Umbilical cord (tissue), 2 donors: ENCODE data around the gene AFP. TPM values are rescaled to one million over a fixed set of nuclear protein-coding genes. Genes with fewer than 3 reads are reported as not detected.
A peak's percentile ranks its signal among the peaks of the same experiment; 100 is the strongest.

ENCODE experiments used
- DNase-seq: peaks from one replicate; pipeline ENCODE4 v3.0.0-alpha.2; 2015; ENCODE audit warnings: low spot score
- total RNA-seq: library from RNA; depleted of rRNA; stranded (reverse); fragments of >200 nt; gene quantifications from one replicate; pipeline ENCODE4 v1.2.3, GENCODE V29; 2014; ENCODE audit warnings: low replicate concordance; ENCODE audit not compliant: insufficient read depth

Gene AFP
- total RNA-seq, 1 donor from 2014 or later: 0.72 TPM

- no peak for DNase-seq
Observed at GRCh38 chr4:73414936-73415271, 21.1 kb upstream of the AFP start.

GRCh38 chr4:73415807-73416238 lies 20.2 kb upstream of the AFP start:
- no peak for DNase-seq

DNA sequence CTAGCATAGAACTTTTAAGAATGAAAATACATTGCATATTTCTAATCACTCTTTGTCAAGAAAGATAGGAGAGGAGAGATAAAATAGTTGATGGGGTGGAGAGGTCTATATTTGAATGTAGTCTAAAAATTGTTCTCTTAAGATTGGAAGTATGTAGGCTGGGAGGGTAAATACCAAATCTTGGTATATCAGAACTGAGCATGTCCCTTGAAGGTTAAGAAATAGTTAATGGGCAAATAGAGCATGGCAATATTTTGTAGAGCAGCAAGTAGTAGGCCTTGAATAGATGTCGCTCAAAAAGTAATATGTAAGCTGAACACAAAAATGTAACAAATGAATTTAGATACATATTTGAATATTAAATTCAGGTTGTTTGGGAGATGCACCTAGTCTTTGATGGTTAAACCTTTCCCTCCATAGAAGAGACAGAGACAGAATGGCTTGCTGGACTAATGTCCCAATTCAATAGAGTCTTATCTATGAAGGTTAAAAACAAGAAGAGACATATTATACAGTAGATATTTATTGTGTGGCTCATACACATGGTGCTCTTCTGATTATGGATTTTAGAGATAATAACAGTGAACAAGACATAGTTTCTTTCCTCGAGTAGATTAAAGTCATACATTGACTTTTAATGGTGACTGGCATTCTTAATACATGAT lies 19.5 kb upstream of the AFP start:
- DNase-seq: no peak

GRCh38 chr4:73417342-73417741 lies 18.7 kb upstream of the AFP start:
- no peak for DNase-seq

GRCh38 chr4:73417973-73418372 lies 18.0 kb upstream of the AFP start:
- DNase-seq: no peak

DNA sequence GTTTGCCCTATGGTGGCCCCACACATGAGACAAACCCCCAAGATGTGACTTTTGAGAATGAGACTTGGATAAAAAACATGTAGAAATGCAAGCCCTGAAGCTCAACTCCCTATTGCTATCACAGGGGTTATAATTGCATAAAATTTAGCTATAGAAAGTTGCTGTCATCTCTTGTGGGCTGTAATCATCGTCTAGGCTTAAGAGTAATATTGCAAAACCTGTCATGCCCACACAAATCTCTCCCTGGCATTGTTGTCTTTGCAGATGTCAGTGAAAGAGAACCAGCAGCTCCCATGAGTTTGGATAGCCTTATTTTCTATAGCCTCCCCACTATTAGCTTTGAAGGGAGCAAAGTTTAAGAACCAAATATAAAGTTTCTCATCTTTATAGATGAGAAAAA lies 17.3 kb upstream of the AFP start:
- no peak for DNase-seq

GRCh38 chr4:73419106-73420038 lies 16.6 kb upstream of the AFP start:
- no peak for DNase-seq

DNA sequence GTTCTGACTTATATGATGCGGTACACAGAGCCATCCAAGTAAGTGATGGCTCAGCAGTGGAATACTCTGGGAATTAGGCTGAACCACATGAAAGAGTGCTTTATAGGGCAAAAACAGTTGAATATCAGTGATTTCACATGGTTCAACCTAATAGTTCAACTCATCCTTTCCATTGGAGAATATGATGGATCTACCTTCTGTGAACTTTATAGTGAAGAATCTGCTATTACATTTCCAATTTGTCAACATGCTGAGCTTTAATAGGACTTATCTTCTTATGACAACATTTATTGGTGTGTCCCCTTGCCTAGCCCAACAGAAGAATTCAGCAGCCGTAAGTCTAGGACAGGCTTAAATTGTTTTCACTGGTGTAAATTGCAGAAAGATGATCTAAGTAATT lies 15.4 kb upstream of the AFP start:
- DNase-seq: no peak

DNA sequence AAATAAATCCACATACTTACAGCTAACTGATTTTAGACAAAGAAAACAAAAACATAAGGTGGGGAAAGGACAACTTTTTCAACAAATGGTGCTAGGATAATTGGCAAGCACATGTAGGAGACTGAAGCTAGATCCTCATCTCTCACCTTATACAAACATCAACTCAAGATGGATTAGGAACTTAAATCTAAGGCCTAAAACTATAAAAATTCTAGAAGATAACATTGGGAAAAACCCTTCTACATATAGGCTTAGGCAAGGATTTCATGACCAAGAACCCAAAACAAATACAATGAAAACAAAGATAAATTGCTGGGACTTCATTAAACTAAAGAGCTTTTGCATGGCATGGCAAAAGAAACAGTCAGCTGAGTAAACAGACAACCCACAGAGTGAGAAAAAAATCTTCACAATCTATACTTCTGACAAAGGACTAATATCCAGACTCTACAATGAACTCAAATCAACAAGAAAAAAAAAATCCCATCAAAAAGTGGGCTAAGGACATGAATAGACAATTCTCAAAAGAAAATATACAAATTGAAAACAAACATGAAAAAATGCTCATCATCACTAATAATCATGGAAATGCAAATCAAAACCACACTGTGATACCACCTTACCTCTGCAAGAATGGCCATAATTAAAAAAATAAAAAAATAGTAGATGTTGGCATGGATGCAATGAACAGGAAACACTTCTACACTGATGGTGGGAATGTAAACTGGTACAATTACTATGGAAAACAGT lies 14.1 kb upstream of the AFP start:
- DNase-seq: no peak

GRCh38 chr4:73422458-73422752 lies 13.6 kb upstream of the AFP start:
- no peak for DNase-seq

GRCh38 chr4:73423184-73423583 lies 12.8 kb upstream of the AFP start:
- no peak for DNase-seq

DNA sequence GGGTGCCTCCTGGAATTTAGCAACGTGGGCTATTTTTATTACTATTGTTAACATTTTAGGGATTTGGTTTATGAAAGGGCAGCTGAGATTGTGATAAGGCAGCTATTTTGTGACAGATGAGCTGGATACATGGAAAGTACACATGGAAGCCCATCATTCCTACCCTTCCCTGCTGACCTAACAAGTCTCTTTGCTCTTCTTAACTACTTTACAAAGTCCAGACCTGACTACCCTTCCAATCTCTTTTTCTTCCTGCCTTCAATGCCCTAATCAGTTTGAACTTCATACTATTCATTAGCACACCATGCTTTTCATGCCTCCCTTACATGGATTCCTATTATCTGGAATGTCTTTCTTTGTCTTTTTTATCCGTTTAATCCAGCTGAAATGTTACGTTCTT lies 9.4 kb upstream of the AFP start:
- DNase-seq: no peak

- DNase-seq: no peak
Observed at GRCh38 chr4:73429118-73429517, 6.9 kb upstream of the AFP start.

- no peak for DNase-seq
Observed at GRCh38 chr4:73429826-73430587, 6.0 kb upstream of the AFP start.

DNA sequence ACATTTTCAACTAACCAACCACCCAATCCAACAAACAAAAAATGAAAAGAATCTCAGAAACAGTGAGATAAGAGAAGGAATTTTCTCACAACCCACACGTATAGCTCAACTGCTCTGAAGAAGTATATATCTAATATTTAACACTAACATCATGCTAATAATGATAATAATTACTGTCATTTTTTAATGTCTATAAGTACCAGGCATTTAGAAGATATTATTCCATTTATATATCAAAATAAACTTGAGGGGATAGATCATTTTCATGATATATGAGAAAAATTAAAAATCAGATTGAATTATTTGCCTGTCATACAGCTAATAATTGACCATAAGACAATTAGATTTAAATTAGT lies 4.2 kb upstream of the AFP start:
- no peak for DNase-seq

DNA sequence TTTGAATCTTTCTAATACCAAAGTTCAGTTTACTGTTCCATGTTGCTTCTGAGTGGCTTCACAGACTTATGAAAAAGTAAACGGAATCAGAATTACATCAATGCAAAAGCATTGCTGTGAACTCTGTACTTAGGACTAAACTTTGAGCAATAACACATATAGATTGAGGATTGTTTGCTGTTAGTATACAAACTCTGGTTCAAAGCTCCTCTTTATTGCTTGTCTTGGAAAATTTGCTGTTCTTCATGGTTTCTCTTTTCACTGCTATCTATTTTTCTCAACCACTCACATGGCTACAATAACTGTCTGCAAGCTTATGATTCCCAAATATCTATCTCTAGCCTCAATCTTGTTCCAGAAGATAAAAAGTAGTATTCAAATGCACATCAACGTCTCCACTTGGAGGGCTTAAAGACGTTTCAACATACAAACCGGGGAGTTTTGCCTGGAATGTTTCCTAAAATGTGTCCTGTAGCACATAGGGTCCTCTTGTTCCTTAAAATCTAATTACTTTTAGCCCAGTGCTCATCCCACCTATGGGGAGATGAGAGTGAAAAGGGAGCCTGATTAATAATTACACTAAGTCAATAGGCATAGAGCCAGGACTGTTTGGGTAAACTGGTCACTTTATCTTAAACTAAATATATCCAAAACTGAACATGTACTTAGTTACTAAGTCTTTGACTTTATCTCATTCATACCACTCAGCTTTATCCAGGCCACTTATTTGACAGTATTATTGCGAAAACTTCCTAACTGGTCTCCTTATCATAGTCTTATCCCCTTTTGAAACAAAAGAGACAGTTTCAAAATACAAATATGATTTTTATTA lies 3.6 kb upstream of the AFP start:
- DNase-seq: peak; percentile 10

GRCh38 chr4:73433140-73433539 lies 2.9 kb upstream of the AFP start:
- DNase-seq: no peak

DNA sequence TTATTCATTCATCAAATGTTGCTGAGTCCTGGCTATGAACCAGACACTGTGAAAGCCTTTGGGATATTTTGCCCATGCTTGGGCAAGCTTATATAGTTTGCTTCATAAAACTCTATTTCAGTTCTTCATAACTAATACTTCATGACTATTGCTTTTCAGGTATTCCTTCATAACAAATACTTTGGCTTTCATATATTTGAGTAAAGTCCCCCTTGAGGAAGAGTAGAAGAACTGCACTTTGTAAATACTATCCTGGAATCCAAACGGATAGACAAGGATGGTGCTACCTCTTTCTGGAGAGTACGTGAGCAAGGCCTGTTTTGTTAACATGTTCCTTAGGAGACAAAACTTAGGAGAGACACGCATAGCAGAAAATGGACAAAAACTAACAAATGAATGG lies 1.7 kb upstream of the AFP start:
- DNase-seq: no peak

DNA sequence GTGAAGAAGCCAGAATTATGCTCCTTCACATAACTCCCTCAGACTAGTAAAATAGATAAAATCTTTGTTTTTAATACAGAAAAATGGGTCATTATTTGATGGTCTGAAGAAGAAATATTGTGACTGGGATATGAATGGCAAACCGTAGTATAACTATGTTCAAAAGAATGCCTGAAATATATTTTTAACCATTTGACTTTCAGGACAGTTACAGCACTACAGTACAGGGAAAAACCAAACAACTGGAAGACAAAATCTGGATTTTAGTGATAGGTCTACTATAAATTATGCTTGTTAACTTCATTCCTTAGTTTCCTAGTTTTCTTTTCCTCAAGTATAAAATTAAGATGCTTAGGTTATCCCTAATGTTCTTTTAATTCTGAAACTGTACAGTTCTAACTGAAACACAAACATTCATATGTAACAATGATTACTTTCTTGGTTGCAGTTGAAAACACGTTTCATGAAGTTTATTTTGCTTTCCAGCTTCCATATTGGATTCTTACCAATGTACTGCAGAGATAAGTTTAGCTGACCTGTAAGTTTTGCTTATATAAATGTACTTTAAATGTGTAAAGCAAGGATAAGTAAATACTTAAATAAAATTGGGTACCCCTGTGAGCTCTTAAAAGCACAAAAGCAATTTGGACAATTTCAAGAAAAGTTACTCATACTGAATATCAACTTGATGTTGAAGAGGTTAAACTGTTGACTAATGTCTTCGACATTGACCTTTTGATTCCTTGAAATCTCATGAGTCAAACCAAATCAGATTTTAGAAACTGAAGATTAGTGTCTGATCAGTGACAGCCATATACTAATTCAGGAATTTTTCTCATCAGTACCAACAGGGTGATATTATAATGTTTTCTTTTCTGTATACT lies 895 bp downstream of the AFP start:
- no peak for DNase-seq

- no peak for DNase-seq
Observed at GRCh38 chr4:73437558-73437956, 1.5 kb downstream of the AFP start.
